Coronary artery (tissue), 2 donors: ENCODE data around the gene PARD6G.
"Not testable (repeated sequence)": the region's sequence is repeated elsewhere in the genome, so short reads cannot be mapped to it uniquely, and the experiment has no call there.

Source experiments
- DNase-seq: peaks from one replicate; pipeline ENCODE4 v3.0.0-alpha.2; 2017; ENCODE audit warnings: low spot score
- H3K27ac ChIP-seq, 2 donors: fragments of 200-600 bp; sonication (generic); one replicate each; pipeline ENCODE4 v1.5.1; 2016 to 2019
- H3K4me3 ChIP-seq: fragments of 200-600 bp; sonication (generic); 2 replicates; pipeline ENCODE4 v1.5.1; 2016; ENCODE audit warnings: mild to moderate bottlenecking, moderate library complexity
- CTCF ChIP-seq: fragments of 200-600 bp; sonication (generic); IDR thresholded peaks from one replicate; pipeline ENCODE4 v1.5.1; 2019; ENCODE audit warnings: antibody characterized with exemption

PARD6G gene, protein sequence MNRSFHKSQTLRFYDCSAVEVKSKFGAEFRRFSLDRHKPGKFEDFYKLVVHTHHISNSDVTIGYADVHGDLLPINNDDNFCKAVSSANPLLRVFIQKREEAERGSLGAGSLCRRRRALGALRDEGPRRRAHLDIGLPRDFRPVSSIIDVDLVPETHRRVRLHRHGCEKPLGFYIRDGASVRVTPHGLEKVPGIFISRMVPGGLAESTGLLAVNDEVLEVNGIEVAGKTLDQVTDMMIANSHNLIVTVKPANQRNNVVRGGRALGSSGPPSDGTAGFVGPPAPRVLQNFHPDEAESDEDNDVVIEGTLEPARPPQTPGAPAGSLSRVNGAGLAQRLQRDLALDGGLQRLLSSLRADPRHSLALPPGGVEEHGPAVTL

GRCh38 chr18:80247393-80247841 is at the start of gene PARD6G:
Gene PARD6G (minus strand): TSS chr18:80247514. CDS start chr18:80247348, 166 bp downstream.
- H3K27ac ChIP-seq, result peak within 1 kb of the TSS in 1 of 2 donors; percentile 37
- DNase-seq, result peak; percentile 83

GRCh38 chr18:80262241-80263033 is 15.1 kb upstream of the PARD6G start:
- peak; percentile 79 for DNase-seq
- H3K27ac ChIP-seq, H3K4me3 ChIP-seq: not testable (repeated sequence)

More at GRCh38 chr18:80247393-80247841, at the start of gene PARD6G:
- peak within 1 kb of the TSS; percentile 87 for H3K4me3 ChIP-seq
- no peak for TF ChIP-seq CTCF

GRCh38 chr18:80259610-80260009 is 12.3 kb upstream of the PARD6G start:
- no peak overlapping the region for H3K27ac ChIP-seq
- no peak overlapping the region for H3K4me3 ChIP-seq
- no peak for DNase-seq
- TF ChIP-seq CTCF, result no peak

- DNase-seq, result no peak
- no peak overlapping the region for H3K4me3 ChIP-seq
- TF ChIP-seq CTCF, result no peak
- no peak overlapping the region for H3K27ac ChIP-seq
Measured at GRCh38 chr18:80258640-80259039, 11.3 kb upstream of the PARD6G start.

GRCh38 chr18:80257579-80258543 is 10.5 kb upstream of the PARD6G start:
- DNase-seq, result peak; percentile 82
- peak; percentile 67 for TF ChIP-seq CTCF
- not testable (repeated sequence) for H3K4me3 ChIP-seq, H3K27ac ChIP-seq

- no peak for DNase-seq
- Histone ChIP-seq H3K4me3 (no peak overlapping the region), H3K27ac (no peak overlapping the region)
- no peak for TF ChIP-seq CTCF
Measured at GRCh38 chr18:80254971-80255500, 7.7 kb upstream of the PARD6G start.
